H9 (cell line): ENCODE results near the gene ZNF175. TPM values are rescaled to one million over a fixed set of nuclear protein-coding genes. Genes with fewer than 3 reads are reported as not detected.
A peak's percentile ranks its signal among the peaks of the same experiment; 100 is the strongest.

Source experiments
- DNase-seq: peaks from one replicate; pipeline ENCODE4 v3.0.0-alpha.2; 2017
- H2AFZ ChIP-seq: one replicate; pipeline ENCODE4 v1.6.1; 2013; ENCODE audit warnings: mild to moderate bottlenecking, low read length, control low read depth, moderate library complexity
- H2AK5ac ChIP-seq: 2 replicates; pipeline ENCODE4 v1.6.1; 2013; ENCODE audit warnings: low read length, control low read depth, mixed read lengths; ENCODE audit not compliant: insufficient read length
- H2BK120ac ChIP-seq: one replicate; pipeline ENCODE4 v1.6.1; 2013; ENCODE audit warnings: low read depth, mild to moderate bottlenecking, low read length, control low read depth, inconsistent platforms; ENCODE audit not compliant: poor library complexity, severe bottlenecking
- H2BK12ac ChIP-seq: 2 replicates; pipeline ENCODE4 v1.6.1; 2013; ENCODE audit warnings: low read length, control low read depth, mixed read lengths, low read depth; ENCODE audit not compliant: insufficient read length
- H2BK15ac ChIP-seq: 2 replicates; pipeline ENCODE4 v1.6.1; 2013; ENCODE audit warnings: low read depth, low read length, control low read depth
- H2BK20ac ChIP-seq: one replicate; pipeline ENCODE4 v1.6.1; 2013; ENCODE audit warnings: low read depth, mild to moderate bottlenecking, low read length, control low read depth, inconsistent platforms; ENCODE audit not compliant: poor library complexity, severe bottlenecking
- H2BK5ac ChIP-seq: 2 replicates; pipeline ENCODE4 v1.6.1; 2013; ENCODE audit warnings: low read length, control low read depth, mixed read lengths; ENCODE audit not compliant: insufficient read length
- H3K14ac ChIP-seq: 2 replicates; pipeline ENCODE4 v1.6.1; 2013; ENCODE audit warnings: low read length, control low read depth; ENCODE audit not compliant: insufficient read depth
- H3K18ac ChIP-seq: 2 replicates; pipeline ENCODE4 v1.6.1; 2013; ENCODE audit warnings: low read depth, mild to moderate bottlenecking, mixed read lengths, low read length, control low read depth; ENCODE audit not compliant: insufficient read length
- H3K23ac ChIP-seq: 2 replicates; pipeline ENCODE4 v1.6.1; 2013; ENCODE audit warnings: low read length, control low read depth, mixed read lengths, low read depth; ENCODE audit not compliant: insufficient read length
- H3K23me2 ChIP-seq: 2 replicates; pipeline ENCODE4 v1.6.1; 2013; ENCODE audit warnings: low read depth, mild to moderate bottlenecking, mixed read lengths, low read length, control low read depth; ENCODE audit not compliant: insufficient read length, poor library complexity, severe bottlenecking
- H3K27ac ChIP-seq: 2 replicates; pipeline ENCODE4 v1.5.1; 2013; ENCODE audit warnings: low read length, control low read depth, mixed read lengths, low read depth; ENCODE audit not compliant: insufficient read length
- H3K27me3 ChIP-seq: 2 replicates; pipeline ENCODE4 v1.6.1; 2013; ENCODE audit warnings: low read length, control low read depth, inconsistent platforms; ENCODE audit not compliant: insufficient read depth
- H3K4ac ChIP-seq: 2 replicates; pipeline ENCODE4 v1.6.1; 2013; ENCODE audit warnings: low read depth, mild to moderate bottlenecking, control low read depth, inconsistent platforms, low read length, moderate library complexity
- H3K4me1 ChIP-seq: 2 replicates; pipeline ENCODE4 v1.6.1; 2013; ENCODE audit warnings: low read length, control low read depth, inconsistent platforms; ENCODE audit not compliant: insufficient read depth
- H3K4me2 ChIP-seq: 2 replicates; pipeline ENCODE4 v1.6.1; 2013; ENCODE audit warnings: low read length, control low read depth, mixed read lengths; ENCODE audit not compliant: insufficient read length, insufficient read depth
- H3K56ac ChIP-seq: 2 replicates; pipeline ENCODE4 v1.6.1; 2013; ENCODE audit warnings: low read depth, mild to moderate bottlenecking, mixed read lengths, low read length, control low read depth; ENCODE audit not compliant: insufficient read length
- H3K79me1 ChIP-seq: 2 replicates; pipeline ENCODE4 v1.6.1; 2013; ENCODE audit warnings: low read depth, mild to moderate bottlenecking, moderate library complexity, low read length, control low read depth, inconsistent platforms; ENCODE audit not compliant: insufficient read depth, poor library complexity, severe bottlenecking
- H3K79me2 ChIP-seq: 2 replicates; pipeline ENCODE4 v1.6.1; 2013; ENCODE audit warnings: low read length, control low read depth, inconsistent platforms; ENCODE audit not compliant: insufficient read depth
- H3K9ac ChIP-seq: 2 replicates; pipeline ENCODE4 v1.6.1; 2013; ENCODE audit warnings: low read length, control low read depth, mixed read lengths; ENCODE audit not compliant: insufficient read length; ENCODE audit errors: extremely low read depth
- H3K9me3 ChIP-seq: one replicate; pipeline ENCODE4 v1.6.1; 2013; ENCODE audit warnings: low read depth, low read length, inconsistent platforms; ENCODE audit not compliant: control insufficient read depth
- H3T11ph ChIP-seq: one replicate; pipeline ENCODE4 v1.6.1; 2013; ENCODE audit warnings: mild to moderate bottlenecking, low read length, control low read depth, inconsistent platforms
- H4K20me1 ChIP-seq: one replicate; pipeline ENCODE4 v1.6.1; 2013; ENCODE audit not compliant: control insufficient read depth, insufficient read length, insufficient read depth
- H4K5ac ChIP-seq: 2 replicates; pipeline ENCODE4 v1.6.1; 2013; ENCODE audit warnings: low read depth, mild to moderate bottlenecking, mixed read lengths, low read length, control low read depth; ENCODE audit not compliant: insufficient read length
- H4K8ac ChIP-seq: replicated peaks from 2 replicates; pipeline ENCODE4 v1.6.1; 2013; ENCODE audit warnings: low read length, control low read depth, mixed read lengths, low read depth; ENCODE audit not compliant: insufficient read length
- H4K91ac ChIP-seq: 2 replicates; pipeline ENCODE4 v1.6.1; 2013; ENCODE audit warnings: low read depth, mild to moderate bottlenecking, moderate library complexity, mixed read lengths, low read length, control low read depth; ENCODE audit not compliant: insufficient read length
- H3K27ac Mint-ChIP-seq, 3 experiments: 2 replicates in 2 of 3; 3 replicates in 1 of 3; pipeline ENCODE4 v1.8.0; 2020 to 2021; ENCODE audit warnings: mixed read lengths in 3 of 3, mild to moderate bottlenecking in 1 of 3, moderate library complexity in 1 of 3
- H3K27me3 Mint-ChIP-seq: 2 replicates; pipeline ENCODE4 v1.8.0; 2021; ENCODE audit warnings: low read depth, mild to moderate bottlenecking, moderate library complexity, mixed read lengths
- H3K36me3 Mint-ChIP-seq, 3 experiments: 2 replicates in 2 of 3; 3 replicates in 1 of 3; pipeline ENCODE4 v1.8.0; 2020 to 2021; ENCODE audit warnings: low read depth in 3 of 3, mixed read lengths in 3 of 3; ENCODE audit not compliant: insufficient read depth in 1 of 3
- H3K4me1 Mint-ChIP-seq, 2 experiments: 2 replicates each; pipeline ENCODE4 v1.8.0; 2020; ENCODE audit warnings: mixed read lengths in 2 of 2
- H3K4me3 Mint-ChIP-seq, 2 experiments: 2 replicates in 1 of 2; 3 replicates in 1 of 2; pipeline ENCODE4 v1.8.0; 2020 to 2021; ENCODE audit warnings: mild to moderate bottlenecking in 2 of 2, mixed read lengths in 2 of 2, moderate library complexity in 1 of 2
- H3K9me3 Mint-ChIP-seq, 2 experiments: 2 replicates in 1 of 2; 3 replicates in 1 of 2; pipeline ENCODE4 v1.8.0; 2020; ENCODE audit warnings: mild to moderate bottlenecking in 2 of 2, mixed read lengths in 2 of 2, moderate library complexity in 1 of 2
- WGBS: extraction: QIAGEN DNeasy Blood & Tissue Kit; methylation state at CpG from one replicate; pipeline ENCODE4 v1.1.7; 2013; ENCODE audit warnings: missing lambda C conversion rate, low lambda C conversion rate, mixed read lengths; ENCODE audit not compliant: insufficient read length; ENCODE audit errors: extremely low coverage; 5-methylcytosine and 5-hydroxymethylcytosine counted together
- total RNA-seq: library from RNA; stranded (reverse); gene quantifications from 2 replicates; pipeline ENCODE4 v1.2.1, GENCODE V29; 2021
- TF ChIP-seq, protein P1 (sequence below): fragments of 200-600 bp; sonication (generic); conservative IDR thresholded peaks from 3 replicates; pipeline ENCODE4 v1.8.0; 2021; ENCODE audit warnings: antibody characterized with exemption, mild to moderate bottlenecking

The ZNF175 gene
- total RNA-seq, 1 experiment from 2014 or later: 10.7 TPM

DNA sequence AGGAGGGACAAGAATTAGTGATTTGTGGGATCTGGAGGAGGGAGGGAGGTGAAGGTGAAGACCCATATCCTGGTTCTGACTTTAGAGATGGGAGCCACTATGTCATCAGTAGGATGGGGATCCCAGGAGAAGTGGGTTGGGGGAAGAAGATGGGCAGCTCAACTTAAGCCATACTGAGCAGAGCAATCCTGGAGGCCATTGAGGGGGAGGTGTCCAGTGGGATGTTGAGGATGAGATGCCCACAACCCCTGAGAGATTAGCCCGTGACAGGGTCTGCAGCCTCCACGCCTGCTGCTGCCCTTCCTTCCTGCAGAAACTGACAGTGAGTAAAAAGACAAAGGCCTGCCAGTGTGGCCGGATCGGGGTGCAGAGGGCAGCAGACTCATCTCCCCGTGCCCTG lies 28.4 kb upstream of the ZNF175 start:
- no CpG with 5 or more reads among the region's 5 CpGs for WGBS
- H3K9me3 ChIP-seq: no peaks in the 10 kb centered on the region

More for the DNA sequence above, 28.4 kb upstream of the ZNF175 start:
- Histone ChIP-seq H2AK5ac (no peak overlapping the region), H2BK5ac (no peak overlapping the region), H2BK20ac (no peak overlapping the region), H2BK12ac (no peak overlapping the region), H3K23ac (no peak overlapping the region), H3K4ac (no peak overlapping the region), H3K14ac (no peak overlapping the region), H4K8ac (no peak overlapping the region), H2BK120ac (no peak overlapping the region), H3K56ac (no peak overlapping the region), H3K23me2 (no peaks in the 10 kb centered on the region), H4K5ac (no peak overlapping the region), H3K79me2 (no peaks in the 10 kb centered on the region), H3K79me1 (no peaks in the 10 kb centered on the region), H3T11ph (no peak overlapping the region), H3K27me3 (no peaks in the 10 kb centered on the region), H4K91ac (no peak overlapping the region), H2AFZ (no peak overlapping the region), H3K9ac (no peak overlapping the region), H4K20me1 (no peaks in the 10 kb centered on the region), H3K4me1 (no peaks in the 10 kb centered on the region), H3K18ac (no peak overlapping the region), H3K27ac (no peak overlapping the region), H2BK15ac (no peak overlapping the region), H3K4me2 (no peak overlapping the region)
- no peak for DNase-seq
- Mint-ChIP-seq H3K9me3 (peaks cover 47 to 92% of the 10 kb centered on the region in 2 experiments), H3K36me3 (peaks cover 0 to 17% (median 0%) of the 10 kb centered on the region in 3 experiments; a peak in 3 of 7 replicates), H3K4me1 (no peaks in the 10 kb centered on the region), H3K27ac (peak overlapping the region in 1 of 3 experiments; percentile 41; a peak in 1 of 7 replicates), H3K4me3 (no peak overlapping the region), H3K27me3 (peaks cover 46% of the 10 kb centered on the region)
- TF ChIP-seq, protein P1, sequence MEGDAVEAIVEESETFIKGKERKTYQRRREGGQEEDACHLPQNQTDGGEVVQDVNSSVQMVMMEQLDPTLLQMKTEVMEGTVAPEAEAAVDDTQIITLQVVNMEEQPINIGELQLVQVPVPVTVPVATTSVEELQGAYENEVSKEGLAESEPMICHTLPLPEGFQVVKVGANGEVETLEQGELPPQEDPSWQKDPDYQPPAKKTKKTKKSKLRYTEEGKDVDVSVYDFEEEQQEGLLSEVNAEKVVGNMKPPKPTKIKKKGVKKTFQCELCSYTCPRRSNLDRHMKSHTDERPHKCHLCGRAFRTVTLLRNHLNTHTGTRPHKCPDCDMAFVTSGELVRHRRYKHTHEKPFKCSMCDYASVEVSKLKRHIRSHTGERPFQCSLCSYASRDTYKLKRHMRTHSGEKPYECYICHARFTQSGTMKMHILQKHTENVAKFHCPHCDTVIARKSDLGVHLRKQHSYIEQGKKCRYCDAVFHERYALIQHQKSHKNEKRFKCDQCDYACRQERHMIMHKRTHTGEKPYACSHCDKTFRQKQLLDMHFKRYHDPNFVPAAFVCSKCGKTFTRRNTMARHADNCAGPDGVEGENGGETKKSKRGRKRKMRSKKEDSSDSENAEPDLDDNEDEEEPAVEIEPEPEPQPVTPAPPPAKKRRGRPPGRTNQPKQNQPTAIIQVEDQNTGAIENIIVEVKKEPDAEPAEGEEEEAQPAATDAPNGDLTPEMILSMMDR: no peak
